CD14-positive monocyte (primary cell): ENCODE measurements around the gene CFAP410. TPM values are rescaled to one million over a fixed set of nuclear protein-coding genes. Genes with fewer than 3 reads are reported as not detected.
A peak's percentile ranks its signal among the peaks of the same experiment; 100 is the strongest.

Source experiments
- DNase-seq, 3 donors: peaks; one replicate each; pipeline ENCODE4 v3.0.0-alpha.2; 2011 to 2022
- H2AFZ ChIP-seq: 2 replicates; pipeline ENCODE4 v1.6.0; 2012; ENCODE audit warnings: mild to moderate bottlenecking, low read depth, low read length, inconsistent platforms; ENCODE audit not compliant: insufficient read depth, poor library complexity, severe bottlenecking
- H3K27ac ChIP-seq, 2 donors: 1 replicate in 1 of 2; 2 replicates in 1 of 2; pipeline ENCODE4 v1.5.1; 2012 to 2013; ENCODE audit warnings: low read length in 2 of 2, control low read depth in 1 of 2, inconsistent platforms in 1 of 2, low read depth in 1 of 2, mild to moderate bottlenecking in 1 of 2
- H3K27me3 ChIP-seq, 2 donors: one replicate each; pipeline versions ENCODE4 v1.6.0 to v1.6.1; 2011 to 2013; ENCODE audit warnings: low read length in 2 of 2; ENCODE audit not compliant: control insufficient read depth in 2 of 2, insufficient read depth in 2 of 2
- H3K36me3 ChIP-seq, 2 donors: replicated peaks in 1 of 2; 1 replicate in 1 of 2; 2 replicates in 1 of 2; pipeline versions ENCODE4 v1.5.1 to v1.6.1; 2012 to 2013; ENCODE audit warnings: low read length in 2 of 2, control low read depth in 1 of 2, inconsistent platforms in 1 of 2, mild to moderate bottlenecking in 1 of 2; ENCODE audit not compliant: insufficient read depth in 2 of 2, control insufficient read depth in 1 of 2
- H3K4me1 ChIP-seq, 2 donors: 1 replicate in 1 of 2; 2 replicates in 1 of 2; pipeline versions ENCODE4 v1.5.1 to v1.6.1; 2012 to 2013; ENCODE audit warnings: low read length in 2 of 2, control low read depth in 1 of 2, inconsistent platforms in 1 of 2, mild to moderate bottlenecking in 1 of 2, moderate library complexity in 1 of 2; ENCODE audit not compliant: insufficient read depth in 2 of 2, control insufficient read depth in 1 of 2
- H3K4me2 ChIP-seq: replicated peaks from 2 replicates; pipeline ENCODE3; 2012; ENCODE audit warnings: low read length, moderate library complexity, mild to moderate bottlenecking; ENCODE audit not compliant: poor library complexity, severe bottlenecking; ENCODE audit errors: extremely low read depth
- H3K4me3 ChIP-seq, 3 experiments: fragments of 200-600 bp in 1 of 3; sonication (generic) in 1 of 3; replicated peaks in 1 of 3; 1 replicate in 2 of 3; 2 replicates in 1 of 3; pipeline ENCODE4 v1.5.1; 2011 to 2013; ENCODE audit warnings: low read length in 3 of 3, mild to moderate bottlenecking in 3 of 3, control low read depth in 2 of 3, low read depth in 2 of 3, inconsistent platforms in 1 of 3, moderate library complexity in 1 of 3
- H3K79me2 ChIP-seq: 2 replicates; pipeline ENCODE4 v1.6.0; 2012; ENCODE audit warnings: mild to moderate bottlenecking, control low read depth, inconsistent platforms, low read length, moderate library complexity; ENCODE audit not compliant: insufficient read depth
- H3K9ac ChIP-seq: 2 replicates; pipeline ENCODE4 v1.6.0; 2017; ENCODE audit warnings: low read length, mild to moderate bottlenecking; ENCODE audit not compliant: insufficient read depth, poor library complexity, severe bottlenecking
- H3K9me3 ChIP-seq, 2 donors: replicated peaks in 1 of 2; 1 replicate in 1 of 2; 2 replicates in 1 of 2; pipeline versions ENCODE4 v1.5.1 to v1.6.1; 2012 to 2013; ENCODE audit warnings: low read length in 2 of 2, control low read depth in 1 of 2; ENCODE audit not compliant: control insufficient read depth in 1 of 2, insufficient read depth in 1 of 2
- H4K20me1 ChIP-seq: 2 replicates; pipeline ENCODE4 v1.6.0; 2012; ENCODE audit warnings: mild to moderate bottlenecking, low read length, control low read depth, moderate library complexity; ENCODE audit not compliant: insufficient read depth
- H3K27ac Mint-ChIP-seq, 7 donors: one replicate each; pipeline ENCODE4 v1.8.0; 2020; ENCODE audit warnings: mild to moderate bottlenecking in 7 of 7, mixed read lengths in 7 of 7, moderate library complexity in 6 of 7, inconsistent platforms in 2 of 7
- H3K27me3 Mint-ChIP-seq, 3 donors: one replicate each; pipeline ENCODE4 v1.8.0; 2021 to 2022; ENCODE audit warnings: low read depth in 3 of 3, mild to moderate bottlenecking in 3 of 3, mixed read lengths in 3 of 3, moderate library complexity in 3 of 3, inconsistent platforms in 1 of 3
- H3K36me3 Mint-ChIP-seq, 2 donors: one replicate each; pipeline ENCODE4 v1.8.0; 2020; ENCODE audit warnings: mixed read lengths in 2 of 2, inconsistent platforms in 1 of 2, mild to moderate bottlenecking in 1 of 2
- H3K4me1 Mint-ChIP-seq: one replicate; pipeline ENCODE4 v1.8.0; 2020; ENCODE audit warnings: mild to moderate bottlenecking, mixed read lengths
- H3K4me3 Mint-ChIP-seq, 2 donors: one replicate each; pipeline ENCODE4 v1.8.0; 2020; ENCODE audit warnings: mild to moderate bottlenecking in 2 of 2, mixed read lengths in 2 of 2, moderate library complexity in 1 of 2
- H3K9me3 Mint-ChIP-seq, 7 donors: one replicate each; pipeline ENCODE4 v1.8.0; 2020 to 2022; ENCODE audit warnings: mixed read lengths in 7 of 7, mild to moderate bottlenecking in 6 of 7, moderate library complexity in 6 of 7, inconsistent platforms in 2 of 7
- CTCF ChIP-seq: fragments of 200-600 bp; IDR thresholded peaks from one replicate; pipeline ENCODE4 v1.8.0; 2022; ENCODE audit warnings: antibody characterized with exemption, mild to moderate bottlenecking
- WGBS: methylation state at CpG from one replicate; pipeline ENCODE4 v1.1.5; 2013; ENCODE audit warnings: missing lambda C conversion rate; ENCODE audit not compliant: insufficient coverage; 5-methylcytosine and 5-hydroxymethylcytosine counted together
- intact Hi-C, 2 donors: fragments of 100-400 bp; cut with micrococcal nuclease; formaldehyde crosslinking; loops; one replicate each; pipeline versions ENCODE4 v1.15.0 to v1.15.1; 2023
- polyA plus RNA-seq, 3 donors: library from polyadenylated mRNA; depleted of rRNA in 1 of 3; unstranded in 2 of 3; stranded (reverse) in 1 of 3; fragments of 300-500 nt in 2 of 3; fragments of >200 nt in 1 of 3; fragmentation: Illumina TruSeq in 2 of 3; gene quantifications; 1 replicate in 2 of 3; 2 replicates in 1 of 3; pipeline ENCODE4 v1.2.3, GENCODE V29; 2012 to 2021

CFAP410 gene
- polyA plus RNA-seq, 3 donors, result 14.8 to 23.5 (median 17.3) TPM

DNA sequence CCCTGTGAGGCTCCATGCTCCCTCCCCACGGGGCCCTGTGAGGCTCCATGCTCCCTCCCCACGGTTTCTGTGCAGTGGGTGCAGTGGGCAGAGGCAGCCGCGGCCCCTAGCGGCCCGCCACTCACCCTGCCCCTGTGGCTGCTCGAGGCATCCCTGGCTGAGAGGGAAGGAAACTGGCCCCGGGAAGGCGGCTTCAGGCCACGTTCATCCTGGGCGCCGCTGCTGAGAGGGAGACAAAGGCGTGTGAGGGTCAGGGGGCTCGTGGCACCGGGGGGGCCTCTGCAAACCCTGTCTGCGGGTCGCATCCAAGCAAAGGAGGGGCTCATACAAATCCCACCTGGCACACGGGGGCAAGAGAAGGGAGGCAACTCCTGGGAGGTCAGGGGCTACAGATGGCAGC lies 8.5 kb downstream of the CFAP410 start:
- no peaks in the 10 kb centered on the region for H3K4me1 ChIP-seq
- no peak overlapping the region for H3K9ac ChIP-seq
- intact Hi-C loops, result loop anchor here in 1 of 2 donors (10.0 kb wide), 2 partner anchors 54 to 546 kb away; partner anchors contain the start of gene RRP1
- Mint-ChIP-seq H3K36me3 (peaks cover 13 to 25% of the 10 kb centered on the region in 2 donors), H3K4me1 (no peaks in the 10 kb centered on the region), H3K27me3 (no peaks in the 10 kb centered on the region), H3K27ac (peak overlapping the region in 1 of 7 donors; percentile 14), H3K9me3 (no peaks in the 10 kb centered on the region), H3K4me3 (no peak overlapping the region)
- no peak overlapping the region for H3K4me3 ChIP-seq
- peaks cover 16 to 27% of the 10 kb centered on the region in 2 donors for H3K36me3 ChIP-seq
- H2AFZ ChIP-seq, result no peak overlapping the region
- H3K79me2 ChIP-seq, result no peaks in the 10 kb centered on the region
- H4K20me1 ChIP-seq, result peaks cover 13% of the 10 kb centered on the region
- no peak overlapping the region for H3K4me2 ChIP-seq
- no peak for DNase-seq
- WGBS, result 62% methylated on average over 16 of the region's 18 CpGs
- no peaks in the 10 kb centered on the region for H3K9me3 ChIP-seq
- TF ChIP-seq CTCF, result no peak
- H3K27ac ChIP-seq, result no peak overlapping the region
- H3K27me3 ChIP-seq, result no peaks in the 10 kb centered on the region

DNA sequence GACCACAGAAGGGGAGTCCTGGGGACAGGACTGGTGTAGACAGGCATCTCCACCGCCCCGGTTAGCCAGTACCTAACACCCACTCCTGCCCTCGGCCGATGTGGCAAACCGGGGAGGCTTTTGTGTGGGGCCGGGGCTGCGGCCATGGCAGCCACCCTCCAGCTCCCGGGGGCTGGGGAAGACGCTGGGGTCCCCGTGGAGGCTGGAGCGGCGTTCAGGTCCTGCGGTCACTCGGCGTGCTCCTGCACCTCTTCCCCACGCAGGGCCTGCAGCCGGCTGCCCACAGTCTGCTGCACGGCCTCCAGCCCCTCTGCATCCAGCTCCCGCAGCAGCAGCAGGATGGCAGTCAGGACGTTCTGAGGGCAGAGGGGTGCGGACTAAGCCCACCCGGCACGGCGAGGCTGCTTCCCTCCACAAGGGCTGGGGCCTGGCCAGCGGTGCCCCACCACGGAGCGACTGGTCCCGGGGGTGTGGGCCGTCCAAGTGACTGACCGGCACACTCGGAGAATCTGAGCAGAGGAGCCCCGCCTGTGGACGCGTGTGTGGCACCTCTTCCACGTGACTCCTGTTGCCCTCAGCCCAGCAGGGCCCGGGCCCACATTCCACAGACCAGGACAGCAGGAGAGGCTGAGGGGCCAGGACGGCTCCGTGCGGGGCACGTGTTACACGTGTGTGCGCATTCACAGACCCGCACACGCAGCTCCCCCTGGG lies 9.1 kb downstream of the CFAP410 start:
- no peaks in the 10 kb centered on the region for H3K4me1 ChIP-seq
- H3K4me3 ChIP-seq, result no peak overlapping the region
- Mint-ChIP-seq H3K36me3 (peaks cover 13 to 28% of the 10 kb centered on the region in 2 donors), H3K27ac (no peak overlapping the region), H3K9me3 (no peaks in the 10 kb centered on the region), H3K27me3 (no peaks in the 10 kb centered on the region), H3K4me1 (no peaks in the 10 kb centered on the region), H3K4me3 (no peak overlapping the region)
- H3K9me3 ChIP-seq, result no peaks in the 10 kb centered on the region
- H3K27ac ChIP-seq, result no peak overlapping the region
- no peak overlapping the region for H2AFZ ChIP-seq
- TF ChIP-seq CTCF, result no peak
- intact Hi-C loops, result loop anchor here in 1 of 2 donors (10.0 kb wide), 2 partner anchors 55 to 545 kb away; partner anchors contain the start of gene RRP1
- no peak overlapping the region for H3K4me2 ChIP-seq
- no peak for DNase-seq
- H3K36me3 ChIP-seq, result peaks cover 22 to 29% of the 10 kb centered on the region in 2 donors
- H3K9ac ChIP-seq, result no peak overlapping the region
- H3K27me3 ChIP-seq, result no peaks in the 10 kb centered on the region
- no peaks in the 10 kb centered on the region for H3K79me2 ChIP-seq
- H4K20me1 ChIP-seq, result peaks cover 13% of the 10 kb centered on the region
- WGBS, result 93% methylated on average over 40 of the region's 44 CpGs
